Astrocyte of the cerebellum (primary cell): ENCODE results near the gene SNHG17.
"Not testable (repeated sequence)": the region's sequence is repeated elsewhere in the genome, so short reads cannot be mapped to it uniquely, and the experiment has no call there.

ENCODE experiments used
- DNase-seq: peaks from one replicate; pipeline ENCODE4 v3.0.0-alpha.2; 2011; ENCODE audit warnings: low read depth
- H3K4me3 ChIP-seq: 2 replicates; pipeline ENCODE4 v1.5.1; 2011; ENCODE audit warnings: mild to moderate bottlenecking, low read depth, low read length, moderate library complexity
- in situ Hi-C: cut with HindIII; loops from 2 replicates; pipeline ENCODE4 v1.10.0; 2017; ENCODE audit warnings: low sequenced_read_pairs
- TF ChIP-seq, protein P1 (sequence below): IDR thresholded peaks from 2 replicates; pipeline ENCODE4 v1.5.1; 2012; ENCODE audit warnings: low read length, low read depth, moderate library complexity, mild to moderate bottlenecking; ENCODE audit errors: missing control alignments

SNHG17 gene

DNA sequence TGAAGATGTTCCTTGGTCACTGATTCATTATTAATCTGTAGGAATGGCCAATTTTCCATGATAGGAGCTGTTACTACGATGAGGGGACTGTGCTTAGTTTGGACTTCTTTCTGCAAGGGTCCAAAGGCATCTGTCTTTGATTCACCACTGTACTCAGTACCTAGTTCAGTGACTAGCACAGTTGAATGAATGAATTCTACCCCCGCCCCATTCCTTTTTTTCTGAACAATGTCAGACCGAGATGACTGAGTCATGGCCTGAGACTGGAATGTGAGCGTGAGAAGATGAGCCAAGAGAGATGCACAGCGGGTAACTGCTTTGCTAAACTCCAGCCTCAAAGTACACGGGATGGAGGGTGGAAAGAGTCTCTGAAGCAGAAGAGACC is 419 bp upstream of the SNHG17 start:
- DNase-seq, result peak; percentile 74
- TF ChIP-seq, protein P1, sequence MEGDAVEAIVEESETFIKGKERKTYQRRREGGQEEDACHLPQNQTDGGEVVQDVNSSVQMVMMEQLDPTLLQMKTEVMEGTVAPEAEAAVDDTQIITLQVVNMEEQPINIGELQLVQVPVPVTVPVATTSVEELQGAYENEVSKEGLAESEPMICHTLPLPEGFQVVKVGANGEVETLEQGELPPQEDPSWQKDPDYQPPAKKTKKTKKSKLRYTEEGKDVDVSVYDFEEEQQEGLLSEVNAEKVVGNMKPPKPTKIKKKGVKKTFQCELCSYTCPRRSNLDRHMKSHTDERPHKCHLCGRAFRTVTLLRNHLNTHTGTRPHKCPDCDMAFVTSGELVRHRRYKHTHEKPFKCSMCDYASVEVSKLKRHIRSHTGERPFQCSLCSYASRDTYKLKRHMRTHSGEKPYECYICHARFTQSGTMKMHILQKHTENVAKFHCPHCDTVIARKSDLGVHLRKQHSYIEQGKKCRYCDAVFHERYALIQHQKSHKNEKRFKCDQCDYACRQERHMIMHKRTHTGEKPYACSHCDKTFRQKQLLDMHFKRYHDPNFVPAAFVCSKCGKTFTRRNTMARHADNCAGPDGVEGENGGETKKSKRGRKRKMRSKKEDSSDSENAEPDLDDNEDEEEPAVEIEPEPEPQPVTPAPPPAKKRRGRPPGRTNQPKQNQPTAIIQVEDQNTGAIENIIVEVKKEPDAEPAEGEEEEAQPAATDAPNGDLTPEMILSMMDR, result no peak
- H3K4me3 ChIP-seq, result no peak overlapping the region
- in situ Hi-C loops, result no loop called here

DNA sequence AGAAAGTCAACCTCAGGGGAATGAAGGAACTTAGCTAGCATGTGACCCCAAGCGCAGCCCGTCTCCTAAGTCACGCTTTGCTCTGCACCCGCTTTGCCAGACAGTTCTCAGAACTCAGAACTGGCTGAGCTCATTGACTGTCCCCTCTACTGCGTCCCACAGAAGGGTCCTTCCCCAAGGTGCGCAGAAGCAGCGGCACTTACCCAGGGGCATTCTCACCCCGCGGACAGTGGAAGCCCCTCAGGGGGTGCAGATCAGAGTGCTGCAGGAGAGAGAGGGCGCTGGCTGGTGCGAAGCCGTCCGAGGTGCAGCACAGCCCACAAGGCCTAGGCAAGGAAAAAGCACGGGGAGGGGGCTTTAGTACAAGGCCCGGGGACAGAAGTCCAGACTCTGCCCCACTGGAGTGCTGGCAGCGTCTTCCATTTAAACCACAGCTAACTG is 807 bp downstream of the SNHG17 start:
- TF ChIP-seq, protein P1, result no peak
- H3K4me3 ChIP-seq, result peak overlapping the region; percentile 66
- DNase-seq, result no peak
- in situ Hi-C loops, result no loop called here

DNA sequence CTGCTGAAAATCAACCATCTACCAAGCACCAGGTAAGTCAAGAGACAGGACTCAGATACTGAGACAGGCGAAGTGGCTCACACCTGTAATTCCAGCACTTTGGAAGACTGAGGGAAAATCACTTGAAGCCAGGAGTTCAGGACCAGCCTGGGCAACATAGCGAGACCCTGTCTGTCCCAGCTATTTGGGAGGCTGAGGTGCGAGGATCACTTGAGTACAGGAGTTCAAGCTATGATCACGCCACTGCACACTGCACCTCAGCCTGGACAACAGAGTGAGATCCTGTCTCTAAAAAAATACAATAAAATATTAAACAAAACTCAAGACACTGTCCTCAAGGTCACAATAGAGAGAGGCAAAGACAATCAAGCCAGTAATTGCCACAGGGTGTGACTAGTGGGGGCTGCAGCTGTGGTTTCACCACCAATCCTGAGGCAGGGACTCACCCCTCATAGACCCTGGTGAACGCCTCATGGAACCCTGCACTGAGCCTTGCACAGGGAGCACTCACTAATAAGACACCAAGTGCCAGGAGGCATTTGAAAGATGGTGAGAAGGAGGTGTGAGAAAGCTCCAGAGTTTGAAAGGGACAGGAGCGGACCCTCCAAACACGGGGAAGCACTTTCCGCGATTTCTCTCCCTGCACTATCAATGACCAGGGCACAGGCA is 1.7 kb downstream of the SNHG17 start:
- in situ Hi-C loops, result no loop called here
- TF ChIP-seq, protein P1, result no peak
- DNase-seq, result no peak
- H3K4me3 ChIP-seq, result peak overlapping the region; percentile 66

DNA sequence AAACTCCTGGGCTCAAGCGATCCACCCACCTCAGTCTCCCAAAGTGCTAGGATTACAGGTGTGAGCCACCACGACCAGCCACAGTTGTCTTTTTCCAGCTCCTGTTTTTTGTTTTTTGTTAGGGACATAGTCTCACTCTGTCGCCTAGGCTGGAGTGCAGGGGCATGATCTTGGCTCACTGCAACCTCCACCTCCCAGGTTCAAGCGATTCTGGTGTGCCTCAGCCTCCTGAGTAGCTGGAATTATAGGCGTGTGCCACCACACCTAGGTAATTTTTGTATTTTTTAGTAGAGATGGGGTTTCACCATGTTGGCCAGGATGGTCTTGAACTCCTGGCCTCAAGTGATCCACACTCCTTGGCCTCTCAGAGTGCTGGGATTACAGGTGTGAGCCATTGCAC is 2.3 kb downstream of the SNHG17 start:
- H3K4me3 ChIP-seq, DNase-seq, in situ Hi-C loops: not testable (repeated sequence)

DNA sequence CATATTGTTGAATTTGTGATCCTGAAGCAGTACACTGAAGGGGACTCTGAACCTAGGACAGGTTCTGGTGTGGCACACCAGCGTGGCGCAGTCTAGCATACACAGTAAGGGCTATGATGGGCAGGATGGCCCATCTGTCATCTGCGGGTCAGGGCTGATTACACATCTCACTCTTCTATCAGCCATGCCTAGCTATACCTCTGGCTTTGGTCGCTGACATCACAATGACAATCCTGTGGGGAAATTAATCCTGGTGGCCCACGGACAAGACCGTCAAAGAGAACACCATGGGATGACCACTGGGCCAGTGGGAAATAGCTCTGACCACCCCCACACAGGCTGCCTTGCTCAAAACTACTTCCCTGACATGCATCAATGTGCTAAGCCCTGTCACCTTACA is 2.8 kb downstream of the SNHG17 start:
- TF ChIP-seq, protein P1, result no peak
- in situ Hi-C loops, result no loop called here
- H3K4me3 ChIP-seq, result no peak overlapping the region
- no peak for DNase-seq

DNA sequence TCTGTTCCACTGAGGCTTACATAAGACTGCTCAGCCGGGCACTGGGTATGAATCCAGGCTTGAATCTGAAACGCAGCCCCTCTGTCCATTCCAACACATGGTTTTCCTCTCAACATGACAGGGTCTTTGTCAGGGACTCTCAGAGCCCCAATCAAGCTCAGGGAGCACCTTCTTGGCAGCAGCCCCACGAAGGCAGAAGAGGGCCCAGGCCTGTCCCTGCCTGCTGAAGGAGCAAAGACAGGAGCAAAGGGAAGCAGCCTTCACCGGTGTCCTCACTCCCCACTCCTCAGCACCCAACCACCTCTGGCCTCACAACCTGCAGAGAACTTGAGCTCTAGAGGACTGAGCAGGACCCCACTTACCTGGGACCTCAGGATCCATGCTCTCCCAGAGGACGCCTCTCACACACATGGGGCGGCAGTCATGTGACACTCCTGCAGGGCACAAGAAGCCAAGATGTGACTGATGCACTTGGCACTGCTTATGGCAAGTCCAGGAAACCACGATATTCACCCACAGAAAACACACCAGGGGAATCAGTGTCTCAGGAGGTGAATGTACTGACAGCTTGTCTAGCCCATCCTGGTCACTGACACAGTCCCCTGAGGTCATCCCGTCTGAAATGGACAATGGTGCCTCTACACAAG is 4.3 kb downstream of the SNHG17 start:
- no peak for DNase-seq
- no peak overlapping the region for H3K4me3 ChIP-seq
- TF ChIP-seq, protein P1, result no peak
- in situ Hi-C loops, result no loop called here

DNA sequence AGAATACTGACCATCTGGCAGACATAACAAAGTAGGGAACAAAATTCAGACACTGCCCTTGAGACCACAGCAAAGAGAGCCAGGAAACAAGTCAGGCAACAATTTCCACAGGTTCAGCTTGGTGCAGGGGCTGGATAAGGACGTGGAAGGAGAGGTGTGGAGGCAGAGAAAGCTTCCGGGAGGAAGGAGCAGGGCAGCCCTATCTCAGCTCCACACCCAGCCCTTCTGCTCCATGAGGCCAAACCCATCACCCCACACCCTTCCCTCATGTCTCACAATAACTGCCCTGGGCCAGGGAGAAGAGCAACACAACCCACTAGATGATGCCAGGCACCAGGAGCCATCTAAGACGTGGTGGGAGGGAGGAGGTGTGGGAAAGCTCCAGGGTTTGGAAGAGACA is 5.8 kb downstream of the SNHG17 start:
- no peak for DNase-seq
- in situ Hi-C loops, result no loop called here
- no peak overlapping the region for H3K4me3 ChIP-seq
- TF ChIP-seq, protein P1, result no peak
